K562 (cell line): ENCODE results near the gene DTWD2. TPM values are rescaled to one million over a fixed set of nuclear protein-coding genes. Genes with fewer than 3 reads are reported as not detected.

Source experiments
- ATAC-seq: fragments of 200-7000 bp; cut with Tn5 transposase; 3 replicates; pipeline ENCODE4 v1.9.1; 2020; ENCODE audit warnings: moderate library complexity
- BruUV-seq: library from RNA; stranded (reverse); fragments of 400-500 nt; replicated peaks from 2 replicates; lab custom pipeline; 2021; lab: Mats Ljungman, UMichigan
- CTCF ChIA-PET: fragments of 300-600 bp; formaldehyde crosslinking; extraction: SDS; loops from one replicate; lab custom pipeline; 2021; ENCODE audit warnings: low intra/inter-chr PET ratio; lab: Yijun Ruan, JAX
- POLR2A ChIA-PET: fragments of 300-600, 350-650 bp; sonication (Branson Sonifier 250); formaldehyde crosslinking; extraction: SDS; loops from one replicate; lab custom pipeline; 2021; ENCODE audit warnings: antibody characterized with exemption, inconsistent platforms; lab: Yijun Ruan, JAX
- DNase-seq, 4 experiments: peaks; one replicate each; pipeline versions ENCODE4 v3.0.0 to v3.0.0-alpha.2; 2011 to 2018; ENCODE audit warnings: low spot score in 3 of 4, mixed read lengths in 3 of 4; ENCODE audit errors: extremely low read depth in 1 of 4
- FAIRE-seq: peaks from 2 replicates; lab custom pipeline; 2011; peaks lifted over from hg19 to GRCh38; lab: Jason Lieb, UNC
- H2AFZ ChIP-seq: 2 replicates; pipeline ENCODE4 v1.6.0; 2011; ENCODE audit warnings: low read depth, low read length, control low read depth, inconsistent platforms
- H3K27ac ChIP-seq: fragments of 200-600 bp; 3 replicates; pipeline ENCODE4 v1.8.0; 2011; ENCODE audit warnings: low read depth, mild to moderate bottlenecking, control low read depth, inconsistent platforms, low read length, moderate library complexity, mixed read lengths; ENCODE audit errors: extremely low read depth
- H3K27me3 ChIP-seq, 2 experiments: fragments of 300-600 bp in 1 of 2; 2 replicates in 1 of 2; 3 replicates in 1 of 2; pipeline versions ENCODE4 v1.6.0 to v1.8.0; 2011; ENCODE audit warnings: inconsistent platforms in 2 of 2, low read length in 2 of 2, mild to moderate bottlenecking in 1 of 2, mixed read lengths in 1 of 2, moderate library complexity in 1 of 2; ENCODE audit not compliant: control insufficient read depth in 2 of 2, insufficient read depth in 2 of 2
- H3K36me3 ChIP-seq: fragments of 300-600 bp; 3 replicates; pipeline ENCODE4 v1.8.0; 2011; ENCODE audit warnings: mild to moderate bottlenecking, low read length, inconsistent platforms; ENCODE audit not compliant: control insufficient read depth, insufficient read depth
- H3K4me1 ChIP-seq, 2 experiments: fragments of 200-600 bp in 1 of 2; replicated peaks in 1 of 2; 2 replicates in 1 of 2; 3 replicates in 1 of 2; pipeline versions ENCODE4 v1.5.1 to v1.8.0; 2011; ENCODE audit warnings: inconsistent platforms in 2 of 2, low read length in 2 of 2, mild to moderate bottlenecking in 1 of 2, mixed read lengths in 1 of 2, moderate library complexity in 1 of 2; ENCODE audit not compliant: control insufficient read depth in 2 of 2, insufficient read depth in 2 of 2
- H3K4me2 ChIP-seq: 2 replicates; pipeline ENCODE4 v1.6.1; 2011; ENCODE audit warnings: low read length, control low read depth, inconsistent platforms, mixed read lengths; ENCODE audit not compliant: insufficient read depth
- H3K4me3 ChIP-seq: fragments of 200-600 bp; sonication (generic), shearing (Covaris generic); 2 replicates; pipeline ENCODE4 v1.5.1; 2016; ENCODE audit warnings: control low read depth, inconsistent platforms
- H3K79me2 ChIP-seq: fragments of 200-600 bp; 3 replicates; pipeline ENCODE4 v1.8.0; 2011; ENCODE audit warnings: low read length, inconsistent platforms; ENCODE audit not compliant: control insufficient read depth, insufficient read depth
- H3K9ac ChIP-seq, 2 experiments: 2 replicates each; pipeline versions ENCODE4 v1.6.0 to v1.6.1; 2011; ENCODE audit warnings: low read depth in 2 of 2, low read length in 2 of 2, control low read depth in 1 of 2, inconsistent platforms in 1 of 2, mild to moderate bottlenecking in 1 of 2, mixed read lengths in 1 of 2; ENCODE audit not compliant: insufficient read depth in 1 of 2
- H3K9me1 ChIP-seq: one replicate; pipeline ENCODE4 v1.6.0; 2011; ENCODE audit warnings: inconsistent platforms, mild to moderate bottlenecking, low read length, moderate library complexity; ENCODE audit not compliant: control insufficient read depth, insufficient read depth
- H3K9me3 ChIP-seq: replicated peaks from 2 replicates; pipeline ENCODE4 v1.5.1; 2011; ENCODE audit warnings: low read depth, low read length, inconsistent platforms; ENCODE audit not compliant: control insufficient read depth, insufficient read depth
- H4K20me1 ChIP-seq: replicated peaks from 2 replicates; pipeline ENCODE4 v1.6.1; 2011; ENCODE audit warnings: low read length, inconsistent platforms, mixed read lengths; ENCODE audit not compliant: control insufficient read depth, insufficient read depth
- ARID1B ChIP-seq: fragments of 450-650 bp; IDR thresholded peaks from 2 replicates; pipeline ENCODE4 v1.6.1; 2016; ENCODE audit warnings: antibody characterized with exemption, mild to moderate bottlenecking, inconsistent platforms
- CREB1 ChIP-seq, 2 experiments: sonication (generic) in 1 of 2; formaldehyde crosslinking in 1 of 2; IDR thresholded peaks; 2 replicates each; pipeline versions ENCODE4 v1.6.1 to v1.8.0; 2012 to 2022; ENCODE audit warnings: inconsistent platforms in 1 of 2, mild to moderate bottlenecking in 1 of 2, missing genetic modification reagents in 1 of 2, moderate library complexity in 1 of 2
- SMARCE1 ChIP-seq: fragments of 450-650 bp; IDR thresholded peaks from 2 replicates; pipeline ENCODE4 v1.7.1; 2016; ENCODE audit warnings: mild to moderate bottlenecking
- WGBS: fragments of 100-300 bp; shearing (Covaris generic); methylation state at CpG from one replicate; pipeline ENCODE4 v1.1.6; 2016; ENCODE audit warnings: low coverage, mixed read lengths; ENCODE audit not compliant: insufficient coverage; ENCODE audit errors: missing lambda C conversion rate; 5-methylcytosine and 5-hydroxymethylcytosine counted together
- in situ Hi-C: fragments of 300-500 bp; cut with MboI; formaldehyde crosslinking; loops from 4 replicates; pipeline ENCODE4 v1.15.0; 2018; ENCODE audit warnings: inconsistent platforms, mixed read lengths
- intact Hi-C: fragments of 100-400 bp; cut with micrococcal nuclease; formaldehyde crosslinking; loops from 2 replicates; pipeline ENCODE4 v1.14.2; 2022
- polyA plus RNA-seq, 8 experiments: library from polyadenylated mRNA; depleted of rRNA in 4 of 8; stranded (reverse) in 5 of 8; unstranded in 3 of 8; fragments of >200 nt; fragmentation: Nextera tagmentation in 2 of 8; fragmentation: Illumina TruSeq in 1 of 8; extraction: Ambion mirVana in 2 of 8; extraction: Trizol in 1 of 8; gene quantifications; 2 replicates each; pipeline versions ENCODE4 v1.2.1 to v1.2.3, GENCODE V29; 2011 to 2014; ENCODE audit warnings: inconsistent platforms in 1 of 8, missing spikeins in 1 of 8
- total RNA-seq, 7 experiments: library from RNA; depleted of rRNA in 6 of 7; stranded (reverse); fragments of >200 nt in 6 of 7; fragmentation: Illumina TruSeq in 2 of 7; extraction: Trizol in 2 of 7; gene quantifications; 2 replicates each; pipeline versions ENCODE4 v1.2.1 to v1.2.3, GENCODE V29; 2011 to 2021; ENCODE audit warnings: low replicate concordance in 1 of 7
- TF ChIP-seq, protein P1 (sequence below), 2 experiments: fragments of 450-650 bp; formaldehyde crosslinking in 1 of 2; IDR thresholded peaks; 2 replicates each; pipeline versions ENCODE4 v1.4.0 to v1.6.1; 2014 to 2020; ENCODE audit warnings: mild to moderate bottlenecking in 2 of 2, borderline replicate concordance in 1 of 2, low read depth in 1 of 2
- TF ChIP-seq, protein P2 (sequence below): fragments of 250-450 bp; sonication (Bioruptor Pico); IDR thresholded peaks from 2 replicates; pipeline ENCODE4 v1.5.0; 2021; ENCODE audit warnings: mild to moderate bottlenecking, moderate library complexity
- TF ChIP-seq, protein P3 (sequence below): fragments of 250-450 bp; sonication (Bioruptor Pico); IDR thresholded peaks from 2 replicates; pipeline ENCODE4 v1.4.0; 2020; ENCODE audit warnings: borderline replicate concordance

Gene DTWD2
- total and polyA plus RNA-seq, 9 of the 15 experiments (the other 6 are each of a cell fraction or from before 2014, with no cell fraction given), result 0.99 to 10.8 (median 4.1) TPM

DNA sequence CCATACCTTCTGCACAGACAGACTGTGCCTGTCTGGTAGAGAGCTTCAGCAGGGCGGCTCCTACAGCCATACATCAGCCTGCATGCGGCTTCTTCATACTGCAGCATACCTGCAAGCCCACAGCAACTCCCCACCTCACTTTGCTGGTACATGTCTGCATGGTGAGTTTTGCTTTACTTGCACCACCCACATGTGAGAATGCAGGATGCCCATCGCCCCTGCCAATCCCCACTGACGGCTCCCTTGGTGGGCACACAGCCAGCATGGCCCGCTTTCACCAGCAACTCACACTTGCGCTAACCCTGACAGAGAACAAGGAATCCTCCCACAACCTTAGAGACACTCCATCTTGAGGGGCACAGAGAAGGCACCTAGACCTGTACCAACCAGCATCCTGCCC is 114.9 kb downstream of the DTWD2 start:
- no peaks in the 10 kb centered on the region for H3K9me1 ChIP-seq
- FAIRE-seq (no peak), DNase-seq (no peak), ATAC-seq (no peak)
- H3K27ac ChIP-seq, result no peak overlapping the region
- WGBS, result 7% methylated on average over 6 of the region's 6 CpGs
- no peaks in the 10 kb centered on the region for H3K27me3 ChIP-seq
- no peaks in the 10 kb centered on the region for H3K79me2 ChIP-seq
- ChIA-PET POLR2A (no interaction called here), CTCF (no interaction called here)
- H3K4me2 ChIP-seq, result no peak overlapping the region
- H3K4me1 ChIP-seq, result no peaks in the 10 kb centered on the region
- no peak overlapping the region for H3K9ac ChIP-seq
- intact Hi-C loops (no loop called here), in situ Hi-C loops (no loop called here)
- no peaks in the 10 kb centered on the region for H3K36me3 ChIP-seq
- 0 out of 2 replicates have a peak, but pooled peaks cover 2% of the 10 kb centered on the region for H3K9me3 ChIP-seq
- H2AFZ ChIP-seq, result no peak overlapping the region
- no peak overlapping the region for H3K4me3 ChIP-seq
- H4K20me1 ChIP-seq, result no peaks in the 10 kb centered on the region
- no TSS peak for BruUV-seq
- no peak for TF ChIP-seq SMARCE1
- TF ChIP-seq, protein P1, sequence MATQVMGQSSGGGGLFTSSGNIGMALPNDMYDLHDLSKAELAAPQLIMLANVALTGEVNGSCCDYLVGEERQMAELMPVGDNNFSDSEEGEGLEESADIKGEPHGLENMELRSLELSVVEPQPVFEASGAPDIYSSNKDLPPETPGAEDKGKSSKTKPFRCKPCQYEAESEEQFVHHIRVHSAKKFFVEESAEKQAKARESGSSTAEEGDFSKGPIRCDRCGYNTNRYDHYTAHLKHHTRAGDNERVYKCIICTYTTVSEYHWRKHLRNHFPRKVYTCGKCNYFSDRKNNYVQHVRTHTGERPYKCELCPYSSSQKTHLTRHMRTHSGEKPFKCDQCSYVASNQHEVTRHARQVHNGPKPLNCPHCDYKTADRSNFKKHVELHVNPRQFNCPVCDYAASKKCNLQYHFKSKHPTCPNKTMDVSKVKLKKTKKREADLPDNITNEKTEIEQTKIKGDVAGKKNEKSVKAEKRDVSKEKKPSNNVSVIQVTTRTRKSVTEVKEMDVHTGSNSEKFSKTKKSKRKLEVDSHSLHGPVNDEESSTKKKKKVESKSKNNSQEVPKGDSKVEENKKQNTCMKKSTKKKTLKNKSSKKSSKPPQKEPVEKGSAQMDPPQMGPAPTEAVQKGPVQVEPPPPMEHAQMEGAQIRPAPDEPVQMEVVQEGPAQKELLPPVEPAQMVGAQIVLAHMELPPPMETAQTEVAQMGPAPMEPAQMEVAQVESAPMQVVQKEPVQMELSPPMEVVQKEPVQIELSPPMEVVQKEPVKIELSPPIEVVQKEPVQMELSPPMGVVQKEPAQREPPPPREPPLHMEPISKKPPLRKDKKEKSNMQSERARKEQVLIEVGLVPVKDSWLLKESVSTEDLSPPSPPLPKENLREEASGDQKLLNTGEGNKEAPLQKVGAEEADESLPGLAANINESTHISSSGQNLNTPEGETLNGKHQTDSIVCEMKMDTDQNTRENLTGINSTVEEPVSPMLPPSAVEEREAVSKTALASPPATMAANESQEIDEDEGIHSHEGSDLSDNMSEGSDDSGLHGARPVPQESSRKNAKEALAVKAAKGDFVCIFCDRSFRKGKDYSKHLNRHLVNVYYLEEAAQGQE (IDR thresholded peaks at IDR 0.05; ENCODE audit: borderline replicate concordance), result no peak
- TF ChIP-seq, protein P1 (CRISPR knock-in tag; IDR thresholded peaks at IDR 0.05; ENCODE audit: low read depth), result no peak
- TF ChIP-seq, protein P2, sequence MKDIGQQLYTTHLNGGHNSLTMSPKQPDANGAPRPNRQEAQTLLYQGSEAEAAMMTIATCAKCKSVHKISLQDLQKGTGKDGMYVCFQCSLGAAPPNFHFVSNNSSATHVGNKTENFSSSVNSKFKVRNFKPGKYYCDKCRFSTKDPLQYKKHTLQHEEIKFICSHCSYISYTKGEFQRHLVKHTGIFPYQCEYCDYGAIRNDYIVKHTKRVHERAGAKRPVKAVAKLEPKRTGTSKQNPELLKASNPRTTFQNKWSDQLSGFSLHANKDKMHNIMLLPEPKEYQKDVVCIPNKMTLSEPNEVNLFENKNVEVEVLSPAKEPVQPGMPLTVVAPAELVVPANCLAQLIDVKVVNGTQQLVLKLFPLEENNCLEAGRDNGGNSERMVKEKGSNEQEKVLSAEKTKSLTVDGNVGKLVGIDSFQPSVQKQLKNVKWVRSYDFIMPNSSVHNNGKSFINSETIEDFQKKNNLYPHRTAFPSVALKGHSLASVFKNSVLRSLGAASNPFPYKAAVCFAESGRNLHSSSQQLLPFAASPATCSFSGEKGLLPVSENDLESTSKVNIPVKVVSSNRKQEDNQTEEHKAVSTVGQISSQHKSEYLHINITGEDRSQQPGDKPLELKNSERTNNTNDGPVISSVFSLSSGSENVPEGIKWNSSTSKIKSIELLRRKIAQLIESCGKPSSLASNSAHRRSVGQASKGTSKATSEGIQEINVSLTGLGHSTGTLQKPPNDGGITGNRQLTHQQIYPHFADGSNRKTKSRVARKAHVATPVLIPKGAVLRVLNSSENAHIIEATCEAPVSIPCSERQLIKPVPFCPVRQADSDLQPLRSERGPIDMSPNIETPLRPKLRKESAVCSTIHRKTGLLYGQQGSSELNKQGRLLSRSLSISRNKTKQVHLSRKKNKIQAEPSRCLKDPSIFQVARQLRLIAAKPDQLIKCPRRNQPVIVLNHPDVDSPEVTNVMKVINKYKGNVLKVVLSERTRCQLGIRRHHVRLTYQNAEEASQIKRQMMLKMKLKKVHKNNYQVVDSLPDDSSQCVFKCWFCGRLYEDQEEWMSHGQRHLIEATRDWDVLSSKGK, result no peak
- TF ChIP-seq, protein P3, sequence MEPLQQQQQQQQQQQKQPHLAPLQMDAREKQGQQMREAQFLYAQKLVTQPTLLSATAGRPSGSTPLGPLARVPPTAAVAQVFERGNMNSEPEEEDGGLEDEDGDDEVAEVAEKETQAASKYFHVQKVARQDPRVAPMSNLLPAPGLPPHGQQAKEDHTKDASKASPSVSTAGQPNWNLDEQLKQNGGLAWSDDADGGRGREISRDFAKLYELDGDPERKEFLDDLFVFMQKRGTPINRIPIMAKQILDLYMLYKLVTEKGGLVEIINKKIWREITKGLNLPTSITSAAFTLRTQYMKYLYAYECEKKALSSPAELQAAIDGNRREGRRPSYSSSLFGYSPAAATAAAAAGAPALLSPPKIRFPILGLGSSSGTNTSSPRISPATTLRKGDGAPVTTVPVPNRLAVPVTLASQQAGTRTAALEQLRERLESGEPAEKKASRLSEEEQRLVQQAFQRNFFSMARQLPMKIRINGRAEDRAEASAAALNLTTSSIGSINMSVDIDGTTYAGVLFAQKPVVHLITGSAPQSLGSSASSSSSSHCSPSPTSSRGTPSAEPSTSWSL (CRISPR knock-in tag), result no peak
- no peak for TF ChIP-seq CREB1 (IDR thresholded peaks at IDR 0.05)
- TF ChIP-seq CREB1 (CRISPR knock-in tag; IDR thresholded peaks at IDR 0.05), result no peak
- no peak for TF ChIP-seq ARID1B
